Neutrophil (primary cell): ENCODE measurements around the gene SLC35C1.

Experiments
- H3K27ac ChIP-seq: fragments of 200-600 bp; sonication (generic); 2 replicates; pipeline ENCODE4 v1.5.1; 2016; ENCODE audit warnings: mild to moderate bottlenecking, moderate library complexity
- H3K27me3 ChIP-seq: fragments of 200-600 bp; sonication (generic); 2 replicates; pipeline ENCODE4 v1.6.0; 2016; ENCODE audit warnings: mild to moderate bottlenecking
- H3K36me3 ChIP-seq: fragments of 200-600 bp; sonication (generic); 2 replicates; pipeline ENCODE4 v1.5.1; 2017
- H3K4me1 ChIP-seq, 2 experiments: fragments of 200-600 bp in 1 of 2; sonication (generic) in 1 of 2; 1 replicate in 1 of 2; 2 replicates in 1 of 2; pipeline versions ENCODE4 v1.5.1 to v1.6.1; 2013 to 2016; ENCODE audit warnings: low read depth in 1 of 2, low read length in 1 of 2, mild to moderate bottlenecking in 1 of 2, moderate library complexity in 1 of 2; ENCODE audit not compliant: control insufficient read depth in 1 of 2, insufficient read depth in 1 of 2
- H3K4me3 ChIP-seq, 2 experiments: fragments of 200-600 bp in 1 of 2; sonication (generic) in 1 of 2; 1 replicate in 1 of 2; 2 replicates in 1 of 2; pipeline ENCODE4 v1.5.1; 2013 to 2016; ENCODE audit warnings: low read depth in 1 of 2, low read length in 1 of 2, mild to moderate bottlenecking in 1 of 2, moderate library complexity in 1 of 2
- H3K9me3 ChIP-seq: fragments of 200-600 bp; sonication (generic); 2 replicates; pipeline ENCODE4 v1.5.1; 2016
- CTCF ChIP-seq: fragments of 200-600 bp; sonication (generic); IDR thresholded peaks from 2 replicates; pipeline ENCODE4 v1.5.1; 2016; ENCODE audit warnings: antibody characterized with exemption

The SLC35C1 gene

GRCh38 chr11:45804761-45805304 is at the start of gene SLC35C1:
Gene SLC35C1, plus strand, starts transcription at chr11:45805149. Its CDS starts 653 bp downstream, at chr11:45805802.
- Histone ChIP-seq H3K4me3 (peak within 1 kb of the TSS; percentile 83 to 95), H3K4me1 (peaks cover 27 to 37% of the 10 kb centered on the region in 2 experiments), H3K27ac (peak within 1 kb of the TSS; percentile 78), H3K9me3 (no peaks in the 10 kb centered on the region), H3K27me3 (peaks cover 14% of the 10 kb centered on the region), H3K36me3 (no peaks in the 10 kb centered on the region)
- TF ChIP-seq CTCF, result peak; percentile 50

GRCh38 chr11:45755281-45755859 is 49.6 kb upstream of the SLC35C1 start:
- no peaks in the 10 kb centered on the region for H3K9me3 ChIP-seq
- no peaks in the 10 kb centered on the region for H3K36me3 ChIP-seq
- TF ChIP-seq CTCF, result no peak
- H3K4me3 ChIP-seq, result no peak overlapping the region
- H3K4me1 ChIP-seq, result peaks cover 0 to 7% of the 10 kb centered on the region in 2 experiments
- peaks cover 38% of the 10 kb centered on the region for H3K27me3 ChIP-seq
- H3K27ac ChIP-seq, result no peak overlapping the region

DNA sequence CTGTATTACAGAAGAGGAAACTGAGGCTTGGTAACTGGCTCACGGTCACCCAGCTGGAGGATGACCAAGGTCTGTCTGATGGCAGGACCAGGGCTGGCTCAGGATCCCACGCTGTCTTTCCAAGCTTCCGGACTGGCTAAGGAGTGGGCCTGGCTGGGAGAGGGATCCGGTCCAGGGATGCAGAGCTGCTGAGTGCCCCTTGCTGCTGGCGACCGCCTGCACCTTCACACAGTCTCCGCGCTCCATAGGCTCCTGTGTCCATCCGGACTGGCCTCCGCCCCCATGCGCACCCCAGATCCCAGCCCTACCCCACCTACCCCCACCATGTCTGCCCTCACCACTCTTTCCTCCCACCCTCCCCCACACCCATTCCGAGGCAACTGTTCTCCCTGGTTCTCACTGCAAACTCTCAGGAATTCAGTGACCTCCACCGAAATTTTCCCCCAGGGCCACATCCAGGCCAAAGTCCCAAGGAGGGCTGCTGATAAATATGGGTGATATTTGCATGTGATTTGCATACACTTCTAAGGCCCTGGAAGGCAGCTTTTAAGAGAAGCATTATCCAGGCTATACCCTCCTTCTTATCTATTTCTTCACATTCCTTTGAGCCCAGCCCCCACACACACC is 48.5 kb upstream of the SLC35C1 start:
- H3K4me3 ChIP-seq, result no peak overlapping the region
- TF ChIP-seq CTCF, result no peak
- H3K27ac ChIP-seq, result no peak overlapping the region
- H3K9me3 ChIP-seq, result no peaks in the 10 kb centered on the region
- peaks cover 0 to 7% of the 10 kb centered on the region in 2 experiments for H3K4me1 ChIP-seq
- H3K27me3 ChIP-seq, result peaks cover 26% of the 10 kb centered on the region
- H3K36me3 ChIP-seq, result no peaks in the 10 kb centered on the region

DNA sequence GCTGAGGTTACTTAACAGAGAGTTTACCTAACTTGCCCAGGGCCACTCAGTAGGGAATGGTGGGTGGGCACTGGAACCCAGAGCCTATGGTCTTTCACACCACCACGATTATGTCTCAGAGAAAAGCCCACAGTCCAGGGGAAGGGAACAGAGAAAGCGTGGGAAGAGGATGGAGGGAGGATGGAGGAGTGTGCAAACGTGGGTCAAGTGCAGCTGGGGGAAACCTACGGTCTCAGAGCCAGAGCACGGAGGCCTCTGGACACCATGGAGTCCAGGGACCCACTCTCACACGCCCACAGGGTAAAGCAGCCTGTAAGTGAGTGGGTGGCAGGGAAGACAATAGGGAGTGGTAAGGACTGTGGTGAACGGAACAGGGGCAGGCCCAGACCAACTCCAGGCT is 47.3 kb upstream of the SLC35C1 start:
- H3K27ac ChIP-seq, result no peak overlapping the region
- peaks cover 19% of the 10 kb centered on the region for H3K27me3 ChIP-seq
- no peak for TF ChIP-seq CTCF
- H3K4me1 ChIP-seq, result peaks cover 0 to 7% of the 10 kb centered on the region in 2 experiments
- no peaks in the 10 kb centered on the region for H3K36me3 ChIP-seq
- H3K9me3 ChIP-seq, result no peaks in the 10 kb centered on the region
- no peak overlapping the region for H3K4me3 ChIP-seq

GRCh38 chr11:45761659-45762058 is 43.3 kb upstream of the SLC35C1 start:
- H3K27ac ChIP-seq, result no peak overlapping the region
- H3K36me3 ChIP-seq, result no peaks in the 10 kb centered on the region
- H3K9me3 ChIP-seq, result no peaks in the 10 kb centered on the region
- H3K4me3 ChIP-seq, result no peak overlapping the region
- H3K4me1 ChIP-seq, result peaks cover 0 to 4% of the 10 kb centered on the region in 2 experiments
- no peak for TF ChIP-seq CTCF
- H3K27me3 ChIP-seq, result peaks cover 18% of the 10 kb centered on the region
